ENCODE results near the gene POLR2E. TPM values are rescaled to one million over a fixed set of nuclear protein-coding genes. Genes with fewer than 3 reads are reported as not detected.
"Not testable (repeated sequence)": the region's sequence is repeated elsewhere in the genome, so short reads cannot be mapped to it uniquely, and the experiment has no call there.

The POLR2E gene
- total RNA-seq, 2 donors from 2014 or later, result 168 to 241 TPM

DNA sequence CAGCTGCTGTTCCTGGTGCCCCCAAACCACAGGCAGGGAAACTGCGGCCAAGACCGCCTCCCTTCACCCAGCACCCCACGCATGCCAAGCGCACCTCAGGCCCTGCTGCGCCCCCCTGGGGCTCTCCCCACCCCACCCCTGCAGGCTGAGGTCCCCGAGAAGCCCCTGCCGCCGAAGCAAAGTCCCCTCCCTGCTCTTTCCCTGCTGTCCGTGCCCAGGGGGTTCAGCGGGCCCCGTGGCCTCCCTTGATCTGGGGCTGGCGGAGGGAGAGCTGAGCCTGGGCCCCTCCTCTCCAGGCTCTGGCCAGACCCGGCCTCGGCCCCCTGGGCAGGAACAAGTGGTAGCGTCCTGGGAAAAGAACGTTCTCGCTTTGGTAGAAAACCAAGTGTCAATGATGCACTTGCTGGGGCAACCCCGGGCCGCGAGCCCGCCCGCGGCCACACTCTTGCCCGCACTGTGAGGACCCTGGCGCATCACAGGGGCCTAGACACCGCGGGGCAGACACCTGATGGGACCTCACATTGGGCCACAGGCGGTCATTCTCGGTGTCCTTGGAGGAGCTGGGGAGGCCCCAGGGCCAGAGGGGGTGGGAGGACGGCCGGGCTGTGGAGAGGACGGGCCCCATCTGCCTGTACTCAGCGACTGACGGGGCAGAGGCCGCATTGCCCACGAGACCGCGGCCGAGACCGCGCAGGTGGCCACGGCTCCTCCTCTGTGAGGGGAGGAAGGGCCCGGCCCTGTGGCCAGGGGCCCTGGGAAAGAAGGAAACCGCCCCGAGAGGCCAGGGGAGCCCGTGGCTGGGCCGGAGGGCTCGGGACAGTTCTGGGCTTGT, 37.6 kb upstream of the POLR2E start:
- H3K27ac Mint-ChIP-seq, result peak overlapping the region; percentile 86 to 94
- no peaks in the 10 kb centered on the region for H3K36me3 Mint-ChIP-seq
- DNase-seq (ENCODE audit: low spot score), result peak; percentile 93
- no peaks in the 10 kb centered on the region for H3K9me3 Mint-ChIP-seq
- H3K27me3 Mint-ChIP-seq, result no peaks in the 10 kb centered on the region
- peak; percentile 64 to 75 for ATAC-seq
- peaks cover 15 to 32% of the 10 kb centered on the region in 2 donors for H3K4me1 Mint-ChIP-seq (ENCODE audit: low read depth in 2 of 2)
- peak overlapping the region; percentile 85 for H3K4me3 Mint-ChIP-seq

DNA sequence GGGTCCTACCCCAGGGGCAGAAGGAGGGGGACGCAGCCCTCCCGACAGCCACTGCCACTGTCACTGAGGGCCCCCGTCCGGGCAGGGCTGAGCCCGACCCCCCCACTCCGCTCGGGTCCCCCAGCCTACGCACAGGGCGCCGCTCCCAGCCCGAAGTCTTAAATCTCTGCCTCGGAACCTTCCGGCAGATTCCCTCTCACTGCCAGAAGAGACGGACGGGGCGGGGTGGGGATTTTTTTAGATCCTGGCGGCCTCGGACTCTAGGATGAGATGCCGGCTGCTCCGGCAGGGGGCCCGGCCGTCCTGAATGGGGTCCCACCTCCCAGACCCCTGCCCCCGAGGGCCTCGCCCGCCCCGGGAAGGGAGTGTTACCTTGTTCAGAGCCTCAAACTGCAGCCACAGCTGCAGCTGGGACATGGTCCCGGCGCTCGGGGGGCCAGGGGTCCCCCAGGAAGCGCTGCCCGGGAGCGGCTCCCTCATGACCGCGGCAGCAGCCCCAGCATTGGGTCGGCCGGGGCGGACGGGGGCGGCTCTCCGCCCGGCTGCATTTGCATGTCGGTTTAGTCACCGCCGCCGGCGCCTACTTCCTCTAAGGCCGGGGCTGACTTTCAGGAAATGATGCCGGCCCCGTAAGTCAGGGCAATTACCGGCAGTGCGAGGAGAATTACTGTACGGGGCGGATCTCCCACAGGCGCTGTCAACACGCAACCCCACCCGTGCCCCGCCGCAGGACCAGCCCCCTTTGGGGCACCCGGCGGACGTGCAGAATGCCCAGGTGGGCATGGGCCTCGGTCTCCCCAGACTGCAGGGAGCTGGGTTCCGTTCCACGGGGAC, 36.8 kb upstream of the POLR2E start:
- Mint-ChIP-seq H3K9me3 (no peaks in the 10 kb centered on the region), H3K36me3 (no peaks in the 10 kb centered on the region), H3K27ac (peak overlapping the region; percentile 86 to 94), H3K4me1 (ENCODE audit: low read depth in 2 of 2) (peaks cover 15 to 40% of the 10 kb centered on the region in 2 donors), H3K27me3 (no peaks in the 10 kb centered on the region), H3K4me3 (peak overlapping the region; percentile 85)
- DNase-seq (ENCODE audit: low spot score), result peak; percentile 97
- peak; percentile 71 to 82 for ATAC-seq

DNA sequence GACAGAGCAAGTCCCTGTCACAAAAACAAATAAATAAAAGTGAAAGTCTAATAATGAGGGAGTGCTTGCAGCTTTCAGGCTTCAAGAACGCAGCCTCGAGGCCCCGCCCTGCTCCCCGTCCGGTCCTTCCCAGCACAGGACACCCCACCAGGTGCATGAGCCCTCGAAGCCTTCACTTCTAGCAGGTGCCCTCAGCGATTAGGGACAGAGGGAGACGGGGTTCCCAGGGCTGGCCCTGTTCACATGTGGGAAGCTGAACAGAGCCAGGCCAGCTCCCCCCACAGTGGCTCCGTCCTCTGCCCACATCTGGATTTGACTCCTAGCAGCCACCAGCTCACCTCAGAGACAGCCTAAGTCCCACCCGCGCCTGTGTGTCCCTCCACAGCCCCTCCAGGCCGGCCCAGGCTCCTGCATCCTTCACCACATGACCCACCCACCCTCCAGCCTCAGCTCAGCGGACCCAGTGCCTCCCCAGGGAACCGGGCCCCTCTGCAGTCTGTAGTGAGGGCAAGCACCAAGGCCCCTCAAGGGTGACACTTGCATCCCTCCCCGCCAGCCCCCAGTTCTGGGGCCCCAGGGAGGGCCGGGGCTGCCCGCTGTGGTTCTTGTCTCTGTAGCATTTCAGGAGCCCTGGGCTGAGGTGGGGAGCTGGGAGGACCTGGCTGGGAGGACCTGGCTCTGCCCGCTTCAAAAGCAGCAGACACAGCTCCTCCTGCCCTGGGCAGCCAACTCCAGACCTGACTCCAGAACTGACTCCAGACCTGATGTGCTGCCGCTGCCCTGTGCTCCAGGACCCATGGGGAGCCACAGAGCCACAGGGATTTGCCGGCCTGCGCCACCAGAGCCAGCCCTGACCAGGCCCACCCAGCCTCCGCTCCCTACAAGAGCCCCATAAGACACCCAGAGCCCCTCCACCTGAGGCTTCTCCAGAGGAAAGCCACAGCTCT, 35.9 kb upstream of the POLR2E start:
- no peaks in the 10 kb centered on the region for H3K27me3 Mint-ChIP-seq
- peaks cover 10 to 36% of the 10 kb centered on the region in 2 donors for H3K4me1 Mint-ChIP-seq (ENCODE audit: low read depth in 2 of 2)
- peak overlapping the region; percentile 86 to 94 for H3K27ac Mint-ChIP-seq
- H3K36me3 Mint-ChIP-seq, result no peaks in the 10 kb centered on the region
- H3K9me3 Mint-ChIP-seq, result no peaks in the 10 kb centered on the region
- peak overlapping the region; percentile 85 for H3K4me3 Mint-ChIP-seq
- DNase-seq (ENCODE audit: low spot score) (no peak), ATAC-seq (no peak)

DNA sequence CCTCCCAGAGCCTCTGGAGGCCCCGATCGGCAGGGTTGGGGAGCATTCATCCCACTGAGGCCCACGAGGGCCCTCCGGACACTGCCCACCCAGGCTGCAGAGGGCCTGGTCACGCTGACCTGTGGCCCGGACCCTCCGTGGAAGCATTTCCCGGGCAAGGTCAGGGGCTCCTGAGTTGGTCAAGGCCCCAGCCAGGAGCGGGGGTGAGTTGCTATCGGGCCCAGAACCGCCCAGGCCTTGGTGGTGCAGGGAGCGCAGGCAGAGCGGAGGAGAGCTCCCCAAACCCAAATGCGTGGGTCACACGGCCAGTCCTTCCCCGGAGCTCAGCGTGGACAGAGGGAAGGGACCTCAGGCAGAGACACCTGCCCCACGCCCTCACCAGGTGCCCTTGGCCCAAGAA, 34.4 kb upstream of the POLR2E start:
- Mint-ChIP-seq H3K36me3 (no peaks in the 10 kb centered on the region), H3K4me3 (peak overlapping the region; percentile 85), H3K9me3 (no peaks in the 10 kb centered on the region), H3K27ac (peak overlapping the region; percentile 86 to 94), H3K27me3 (no peaks in the 10 kb centered on the region), H3K4me1 (ENCODE audit: low read depth in 2 of 2) (peaks cover 10 to 39% of the 10 kb centered on the region in 2 donors)
- DNase-seq (ENCODE audit: low spot score) (no peak), ATAC-seq (no peak)

DNA sequence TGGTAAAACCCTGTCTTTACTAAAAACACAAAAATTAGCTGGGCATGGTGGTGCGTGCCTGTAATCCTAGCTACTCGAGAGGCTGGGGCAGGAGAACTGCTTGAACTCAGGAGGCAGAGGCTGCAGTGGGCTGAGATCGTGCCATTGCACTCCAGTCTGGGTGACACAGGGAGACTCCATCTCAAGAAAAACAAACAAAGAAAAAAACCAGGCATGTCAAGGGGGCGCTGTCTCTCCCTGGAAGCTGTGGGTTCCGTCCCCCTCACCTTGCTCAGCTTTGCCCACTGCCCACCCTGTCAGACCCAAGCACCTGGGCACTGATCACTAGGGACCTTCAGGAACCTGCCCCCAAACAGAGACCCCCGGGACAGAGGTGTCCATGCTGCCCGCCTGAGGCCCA, 33.9 kb upstream of the POLR2E start:
- peaks cover 8 to 36% of the 10 kb centered on the region in 2 donors for H3K4me1 Mint-ChIP-seq (ENCODE audit: low read depth in 2 of 2)
- H3K27ac Mint-ChIP-seq, result peak overlapping the region; percentile 86 to 94
- H3K4me3 Mint-ChIP-seq, result peak overlapping the region; percentile 57
- not testable (repeated sequence) for H3K27me3 Mint-ChIP-seq; DNase-seq (ENCODE audit: low spot score); H3K36me3 Mint-ChIP-seq; ATAC-seq; H3K9me3 Mint-ChIP-seq

DNA sequence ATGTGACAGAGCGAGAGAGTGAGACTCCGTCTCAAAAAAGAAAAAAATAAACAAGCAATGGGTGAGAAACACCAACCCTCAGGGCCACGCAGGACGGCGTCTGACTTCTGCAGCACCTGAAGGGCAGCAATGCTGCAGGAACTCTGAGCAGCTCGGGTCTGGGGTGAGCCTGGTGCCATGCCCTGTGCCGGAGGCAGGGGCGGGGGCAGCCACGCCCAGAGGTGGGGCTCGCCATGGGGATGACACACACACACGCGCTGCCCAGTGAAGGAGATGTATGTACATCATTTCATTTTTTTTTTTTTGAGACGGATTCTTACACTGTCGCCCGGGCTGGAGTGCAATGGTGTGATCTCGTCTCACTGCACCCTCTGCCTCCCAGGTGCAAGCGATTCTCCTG, 32.9 kb upstream of the POLR2E start:
- no peak overlapping the region for H3K27ac Mint-ChIP-seq

DNA sequence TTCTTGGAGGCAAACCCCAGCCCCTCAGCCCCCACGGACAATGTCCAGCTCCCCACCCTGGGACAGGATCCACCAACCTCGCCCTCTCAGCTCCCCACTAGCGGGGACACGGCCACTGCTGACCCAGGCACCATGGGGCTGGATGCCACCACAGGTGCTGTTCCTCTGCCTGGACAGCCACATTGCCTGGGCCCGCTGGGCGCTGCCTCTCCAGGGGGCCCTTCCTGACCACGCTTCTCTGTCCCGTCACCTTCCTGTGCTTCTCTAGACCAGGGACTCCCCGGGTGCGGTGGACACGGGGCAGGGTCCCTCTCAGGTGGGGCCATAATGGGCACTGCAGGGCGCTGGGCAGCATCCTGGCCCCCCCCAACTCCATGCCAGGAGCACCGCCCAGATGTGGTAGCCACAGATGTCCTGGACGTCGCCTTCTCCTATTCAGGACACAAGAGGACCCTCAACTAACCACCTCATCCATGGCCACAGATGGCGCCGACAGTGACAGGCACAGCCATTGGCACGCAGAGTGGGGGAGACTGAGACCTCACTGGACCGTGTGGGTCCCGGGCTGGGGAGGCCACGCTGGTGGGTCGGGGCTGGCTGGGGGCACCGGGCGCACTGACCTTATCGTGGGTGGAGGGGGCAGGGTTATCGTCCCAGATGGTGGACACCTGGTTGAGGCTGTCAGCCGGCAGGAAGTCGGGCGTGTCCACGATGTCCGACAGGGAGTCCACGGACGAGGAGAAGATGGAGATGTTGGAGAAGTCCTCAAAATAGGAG, 32.0 kb upstream of the POLR2E start:
- H3K36me3 Mint-ChIP-seq, result no peaks in the 10 kb centered on the region
- peaks cover 0 to 31% of the 10 kb centered on the region in 2 donors for H3K4me1 Mint-ChIP-seq (ENCODE audit: low read depth in 2 of 2)
- no peak for ATAC-seq
- DNase-seq (ENCODE audit: low spot score), result no peak
- no peaks in the 10 kb centered on the region for H3K9me3 Mint-ChIP-seq
- no peaks in the 10 kb centered on the region for H3K27me3 Mint-ChIP-seq
- H3K27ac Mint-ChIP-seq, result no peak overlapping the region
- H3K4me3 Mint-ChIP-seq, result no peak overlapping the region

More for the DNA sequence above, 32.9 kb upstream of the POLR2E start:
- no peak for DNase-seq (ENCODE audit: low spot score)
- ATAC-seq, result no peak
- Mint-ChIP-seq H3K36me3 (no peaks in the 10 kb centered on the region), H3K4me3 (no peak overlapping the region), H3K9me3 (no peaks in the 10 kb centered on the region), H3K27me3 (no peaks in the 10 kb centered on the region), H3K4me1 (ENCODE audit: low read depth in 2 of 2) (peaks cover 0 to 30% of the 10 kb centered on the region in 2 donors)

DNA sequence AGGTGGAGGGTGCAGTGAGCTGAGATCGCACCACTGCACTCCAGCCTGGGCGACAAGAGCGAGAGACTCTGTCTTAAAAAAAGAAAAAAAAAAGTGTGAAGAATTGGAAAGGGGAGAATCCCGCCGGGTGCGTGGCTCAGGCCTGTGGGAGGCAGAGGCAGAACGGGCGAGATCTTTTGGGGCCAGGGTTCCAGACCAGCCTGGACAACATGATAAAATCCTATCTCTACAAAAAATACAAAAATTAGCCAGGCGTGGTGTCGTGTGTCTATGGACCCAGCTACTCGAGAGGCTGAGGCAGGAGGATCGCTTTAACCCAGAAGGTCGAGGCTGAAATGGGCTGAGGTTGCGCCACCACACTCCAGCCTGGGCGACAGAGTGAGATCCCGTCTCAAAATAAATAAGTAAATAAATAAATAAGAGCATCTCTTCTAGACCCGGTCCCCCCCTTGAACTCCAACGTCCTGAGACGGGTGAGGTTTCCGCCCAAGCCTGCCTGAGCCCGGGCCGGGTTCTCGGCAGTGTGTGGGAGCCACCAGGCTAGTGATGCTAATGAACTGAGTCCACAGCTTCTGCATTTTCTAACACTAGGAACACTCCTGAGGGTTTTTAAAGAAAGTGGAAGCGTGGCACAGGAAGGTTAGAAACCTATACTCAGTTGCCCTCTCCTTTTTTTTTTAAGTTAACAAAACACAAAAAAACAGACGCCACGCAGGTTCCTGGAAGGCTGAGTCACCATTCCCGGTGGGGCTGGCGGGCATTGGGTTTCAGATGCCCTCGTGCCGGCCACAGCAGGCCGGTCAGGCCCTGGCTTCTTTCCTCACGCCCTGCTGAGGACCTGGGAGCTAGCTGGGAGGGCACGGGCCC, 30.7 kb upstream of the POLR2E start:
- H3K9me3 Mint-ChIP-seq, result no peaks in the 10 kb centered on the region
- no peaks in the 10 kb centered on the region for H3K36me3 Mint-ChIP-seq
- DNase-seq (ENCODE audit: low spot score), result no peak
- peak overlapping the region in 1 of 2 donors; percentile 14 for H3K27ac Mint-ChIP-seq
- no peak overlapping the region for H3K4me3 Mint-ChIP-seq
- no peaks in the 10 kb centered on the region for H3K27me3 Mint-ChIP-seq
- ATAC-seq, result no peak
- H3K4me1 Mint-ChIP-seq (ENCODE audit: low read depth in 2 of 2), result peaks cover 0 to 35% of the 10 kb centered on the region in 2 donors

DNA sequence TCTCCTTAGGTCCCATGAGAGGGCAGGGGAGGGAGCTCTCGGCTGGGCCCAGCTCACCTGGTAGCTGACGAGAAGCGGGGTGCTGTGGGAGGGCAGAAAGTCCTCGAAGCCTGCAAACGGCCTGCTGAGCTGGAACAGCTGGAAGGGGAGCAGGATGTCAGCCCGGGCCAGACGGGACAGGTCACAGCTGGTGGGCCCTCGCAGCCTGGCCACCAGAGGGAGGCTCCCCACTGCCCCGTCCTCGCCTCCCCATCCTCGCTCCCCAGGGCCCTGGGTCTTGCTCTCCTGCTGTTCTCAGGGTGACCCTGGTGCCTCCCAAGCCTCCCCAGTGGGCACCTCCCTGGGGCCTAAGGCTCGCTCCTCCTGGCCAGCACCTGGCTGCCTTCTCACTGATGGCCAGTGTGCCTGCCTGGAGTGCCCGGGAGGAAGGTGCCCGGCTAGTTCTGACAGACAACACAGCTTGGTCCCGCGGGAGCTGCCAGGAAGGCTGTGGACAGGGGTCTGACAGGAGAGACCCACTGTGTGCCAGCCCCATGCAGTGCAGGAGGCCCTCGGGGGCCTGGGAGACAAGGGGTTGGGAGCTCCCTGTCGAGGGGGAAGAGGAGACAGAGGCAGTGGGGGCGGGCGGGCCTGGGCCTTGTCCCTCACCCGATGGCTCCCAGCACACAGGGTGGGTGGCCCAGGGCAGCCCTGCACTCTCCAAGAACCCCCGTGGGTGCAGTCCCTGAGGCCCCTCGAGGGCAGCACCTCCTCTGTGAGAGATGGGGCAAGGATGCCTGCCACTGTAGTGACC, 28.9 kb upstream of the POLR2E start:
- no peaks in the 10 kb centered on the region for H3K36me3 Mint-ChIP-seq

DNA sequence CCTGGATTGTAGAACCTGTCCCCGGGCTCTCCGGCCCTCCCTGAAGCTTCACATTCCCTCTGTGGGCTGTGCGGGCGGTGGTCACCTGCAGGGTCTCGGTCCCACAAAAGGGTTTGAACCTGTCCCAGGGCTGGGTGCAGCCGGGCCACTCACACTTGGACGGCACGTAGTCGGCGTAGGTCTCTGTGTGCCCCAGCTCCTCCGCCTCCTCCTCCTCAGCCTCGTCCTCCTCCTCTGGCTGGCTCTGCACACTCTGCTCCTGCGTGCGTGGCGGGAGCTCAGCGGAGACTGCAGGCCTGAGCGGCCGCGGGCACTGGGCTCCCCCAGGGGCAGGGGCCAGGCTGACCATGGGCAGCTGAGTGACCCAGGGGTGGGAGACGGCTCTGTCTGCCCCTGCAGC, 28.2 kb upstream of the POLR2E start:
- H3K9me3 Mint-ChIP-seq, result no peaks in the 10 kb centered on the region
- no peaks in the 10 kb centered on the region for H3K36me3 Mint-ChIP-seq
- H3K27ac Mint-ChIP-seq, result no peak overlapping the region
- no peak overlapping the region for H3K4me3 Mint-ChIP-seq
- peaks cover 0 to 23% of the 10 kb centered on the region in 2 donors for H3K4me1 Mint-ChIP-seq (ENCODE audit: low read depth in 2 of 2)
- no peak for DNase-seq (ENCODE audit: low spot score)
- no peaks in the 10 kb centered on the region for H3K27me3 Mint-ChIP-seq
- ATAC-seq, result peak in 1 of 2 donors; percentile 3

More for the DNA sequence above, 28.9 kb upstream of the POLR2E start:
- Mint-ChIP-seq H3K27ac (no peak overlapping the region), H3K27me3 (no peaks in the 10 kb centered on the region), H3K4me3 (no peak overlapping the region), H3K9me3 (no peaks in the 10 kb centered on the region), H3K4me1 (ENCODE audit: low read depth in 2 of 2) (peaks cover 0 to 25% of the 10 kb centered on the region in 2 donors)
- ATAC-seq, result no peak
- no peak for DNase-seq (ENCODE audit: low spot score)

DNA sequence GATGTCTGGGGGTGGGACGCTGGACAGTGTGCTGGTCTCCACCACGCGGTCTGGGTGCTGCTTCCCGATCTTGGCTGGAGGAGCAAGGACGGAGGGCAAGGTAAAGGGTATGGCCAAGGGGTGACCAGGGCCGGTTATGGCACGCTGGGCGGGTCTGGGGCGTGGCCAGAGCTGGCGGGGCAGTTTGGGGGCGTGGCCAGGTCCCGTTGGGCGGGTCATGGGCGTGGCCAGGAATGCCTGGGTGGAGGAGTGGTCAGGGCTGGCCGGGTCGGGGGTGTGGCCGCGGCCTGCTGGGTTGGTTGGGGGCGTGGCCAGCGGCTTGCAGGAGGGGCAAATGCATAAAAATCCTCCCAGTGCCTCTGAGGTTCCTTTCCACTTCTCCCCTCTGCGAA, 27.8 kb upstream of the POLR2E start:
- Mint-ChIP-seq H3K36me3 (no peaks in the 10 kb centered on the region), H3K27ac (no peak overlapping the region), H3K4me3 (no peak overlapping the region), H3K27me3 (no peaks in the 10 kb centered on the region), H3K9me3 (no peaks in the 10 kb centered on the region), H3K4me1 (ENCODE audit: low read depth in 2 of 2) (peaks cover 0 to 23% of the 10 kb centered on the region in 2 donors)
- ATAC-seq (peak; percentile 80 to 87), DNase-seq (ENCODE audit: low spot score) (peak; percentile 78)
